ENCODE measurements around the gene NOTCH1. TPM values are rescaled to one million over a fixed set of nuclear protein-coding genes. Genes with fewer than 3 reads are reported as not detected.

The NOTCH1 gene
- total and polyA plus RNA-seq, 2 of the 13 experiments (the other 11 are each of a cell fraction or from before 2014, with no cell fraction given): 0.09 to 0.35 TPM

- Histone ChIP-seq H3K36me3 (replicated peaks in 1 of 2; ENCODE audit: control insufficient read depth in 1 of 2, insufficient read depth in 2 of 2, low read length in 2 of 2) (peaks cover 4 to 15% of the 10 kb centered on the region in 2 experiments; a peak in 4 of 5 replicates), H3K4me3 (replicated peaks in 1 of 3; ENCODE audit: insufficient read depth in 1 of 3, low read depth in 2 of 3, low read length in 3 of 3) (peak overlapping the region; percentile 62 to 84 (median 79)), H3K4me1 (ENCODE audit: insufficient read depth, low read length) (peaks cover 42% of the 10 kb centered on the region), H2AFZ (ENCODE audit: low read length) (no peak overlapping the region), H3K27me3 (ENCODE audit: control insufficient read depth in 1 of 2, insufficient read depth in 2 of 2, low read length in 2 of 2) (peaks cover 18 to 26% of the 10 kb centered on the region in 2 experiments; a peak in 4 of 5 replicates), H3K9ac (ENCODE audit: insufficient read depth, low read depth, low read length) (peak overlapping the region; percentile 93), H3K27ac (ENCODE audit: extremely low read length, insufficient read depth, low read length) (peak overlapping the region; percentile 100), H3K9me3 (ENCODE audit: low read length) (no peaks in the 10 kb centered on the region), H4K20me1 (ENCODE audit: insufficient read depth, low read length) (peaks cover 35% of the 10 kb centered on the region), H3K4me2 (ENCODE audit: low read depth, low read length) (peak overlapping the region; percentile 90), H3K79me2 (ENCODE audit: insufficient read depth, low read length) (peaks cover 33% of the 10 kb centered on the region)
- peak; percentile 68 for ATAC-seq
- ChIA-PET CTCF (ENCODE audit: low intra/inter-chr PET ratio, low total read pairs) (interaction anchor here (1.3 to 7.9 kb wide), 2 partner anchors 147 to 161 kb away, joined by 8 to 101 read pairs; no protein-coding TSS in a partner anchor), POLR2A (interaction anchor here (0.6 to 3.5 kb wide), 2 partner anchors 74 to 142 kb away, joined by 3 to 25 read pairs; no protein-coding TSS in a partner anchor)
- DNase-seq (ENCODE audit: low spot score): peak; percentile 81
- in situ Hi-C loops (cut with HindIII; ENCODE audit: extremely low pct_ligation_motif_present, low pct_unique_long_range_greater_than_20kb): no loop called here
- BruUV-seq (replicated peaks): TSS peak; percentile 87
- 0% methylated on average over 6 of the region's 63 CpGs for WGBS (ENCODE audit: low lambda C conversion rate)
- intact Hi-C loops (cut with micrococcal nuclease; ENCODE audit: unreplicated experiment): no loop called here
- FAIRE-seq: no peak
- TF ChIP-seq ZNF33A (CRISPR knock-in tag; IDR thresholded peaks at IDR 0.05; ENCODE audit: borderline replicate concordance) (no peak), ZNF20 (CRISPR knock-in tag; IDR thresholded peaks at IDR 0.05) (no peak), KDM3A (CRISPR knock-in tag; IDR thresholded peaks at IDR 0.05; ENCODE audit: low read depth) (no peak), ZNF234 (CRISPR knock-in tag; conservative IDR thresholded peaks at IDR 0.05) (no peak), IKZF4 (CRISPR knock-in tag; IDR thresholded peaks at IDR 0.05; ENCODE audit: borderline replicate concordance, low read depth, not compliant biosample characterization) (no peak), ATF2 (CRISPR knock-in tag; IDR thresholded peaks at IDR 0.05) (no peak), NR2F1 (CRISPR knock-in tag; IDR thresholded peaks at IDR 0.05) (no peak), ZBTB1 (CRISPR knock-in tag; IDR thresholded peaks at IDR 0.05; ENCODE audit: borderline replicate concordance) (no peak), SMAD9 (CRISPR knock-in tag; IDR thresholded peaks at IDR 0.05) (no peak), NR0B2 (CRISPR knock-in tag; IDR thresholded peaks at IDR 0.05) (no peak), SRSF9 (IDR thresholded peaks at IDR 0.05; ENCODE audit: borderline replicate concordance, insufficient read depth, low read depth, low read length, poor library complexity, severe bottlenecking) (no peak), ZNF781 (CRISPR knock-in tag; IDR thresholded peaks at IDR 0.05; ENCODE audit: borderline replicate concordance, not compliant biosample characterization) (no peak), ZNF275 (CRISPR knock-in tag; IDR thresholded peaks at IDR 0.05; ENCODE audit: borderline replicate concordance) (no peak), MIXL1 (CRISPR knock-in tag; IDR thresholded peaks at IDR 0.05) (no peak), ZNF501 (CRISPR knock-in tag; IDR thresholded peaks at IDR 0.05) (no peak), ZIK1 (CRISPR knock-in tag; IDR thresholded peaks at IDR 0.05; ENCODE audit: borderline replicate concordance, low read depth) (no peak; the same call in 1 of the 2 replicates), GMEB2 (CRISPR knock-in tag; IDR thresholded peaks at IDR 0.05; ENCODE audit: low read depth) (peak; percentile 52; the same call in 1 of the 2 replicates), ZNF816 (CRISPR knock-in tag; IDR thresholded peaks at IDR 0.05; ENCODE audit: borderline replicate concordance) (no peak), GPN1 (CRISPR knock-in tag; IDR thresholded peaks at IDR 0.05; ENCODE audit: borderline replicate concordance) (no peak)
These were observed 62.2 kb downstream of the NOTCH1 start for GRCh38 chr9:136483589-136484152.
